ENCODE results near the gene SLC26A1.
"Not testable (repeated sequence)": the region's sequence is repeated elsewhere in the genome, so short reads cannot be mapped to it uniquely, and the experiment has no call there.

SLC26A1 gene

GRCh38 chr4:982814-983213, 10.4 kb downstream of the SLC26A1 start:
- no peak for DNase-seq

- DNase-seq, result no peak
Measured at GRCh38 chr4:982291-982690, 10.9 kb downstream of the SLC26A1 start.

GRCh38 chr4:978957-979701, 14.1 kb downstream of the SLC26A1 start:
- no peak for DNase-seq

- not testable (repeated sequence) for DNase-seq
Measured at GRCh38 chr4:976016-976415, 17.2 kb downstream of the SLC26A1 start.

- no peak for DNase-seq
Measured at GRCh38 chr4:974668-975067, 18.5 kb downstream of the SLC26A1 start.

- peak; percentile 91 to 93 for DNase-seq
Measured at GRCh38 chr4:973431-974397, 19.5 kb downstream of the SLC26A1 start, which contains the start of gene DGKQ. Gene DGKQ, minus strand, starts transcription at chr4:973569. Its CDS starts 87 bp downstream, at chr4:973482.

- peak; percentile 60 to 65 for DNase-seq
Measured at GRCh38 chr4:972651-973424, 20.4 kb downstream of the SLC26A1 start.

GRCh38 chr4:971666-972500, 21.3 kb downstream of the SLC26A1 start:
- DNase-seq, result no peak

GRCh38 chr4:970854-971520, 22.2 kb downstream of the SLC26A1 start:
- DNase-seq, result no peak

GRCh38 chr4:970046-970745, 23.0 kb downstream of the SLC26A1 start:
- DNase-seq, result peak; percentile 73 to 74

GRCh38 chr4:968621-969394, 24.4 kb downstream of the SLC26A1 start:
- DNase-seq, result no peak

GRCh38 chr4:968221-968620, 25.0 kb downstream of the SLC26A1 start:
- no peak for DNase-seq

- DNase-seq, result no peak
Measured at GRCh38 chr4:967113-968104, 25.8 kb downstream of the SLC26A1 start.

- DNase-seq, result no peak
Measured at GRCh38 chr4:966266-967112, 26.7 kb downstream of the SLC26A1 start.

GRCh38 chr4:965766-966134, 27.5 kb downstream of the SLC26A1 start:
- DNase-seq, result no peak

GRCh38 chr4:965048-965765, 28.0 kb downstream of the SLC26A1 start:
- no peak for DNase-seq
